Activated T-helper 1 cell treated with anti-CD3 and anti-CD28 coated beads, Interleukin-12 subunit alpha, Interleukin-12 subunit beta, Interleukin-2, Interleukin-4 antibody, amounts not matched to agents 30 ng/mL and 10 ng/mL and 1 ng/mL, durations not matched to agents 14 hours and 24 hours and 36 hours (primary cell): ENCODE results near the gene CNOT10. TPM values are rescaled to one million over a fixed set of nuclear protein-coding genes. Genes with fewer than 3 reads are reported as not detected.

ENCODE experiments used
- DNase-seq: peaks from one replicate; pipeline ENCODE4 v3.0.0; 2021; ENCODE audit warnings: low spot score
- H3K27ac Mint-ChIP-seq: one replicate; pipeline ENCODE4 v1.8.0; 2021; ENCODE audit warnings: mild to moderate bottlenecking, mixed read lengths
- H3K27me3 Mint-ChIP-seq: one replicate; pipeline ENCODE4 v1.8.0; 2022; ENCODE audit warnings: mild to moderate bottlenecking, moderate library complexity, mixed read lengths; ENCODE audit not compliant: insufficient read depth
- H3K36me3 Mint-ChIP-seq: one replicate; pipeline ENCODE4 v1.8.0; 2021; ENCODE audit warnings: low read depth, mixed read lengths
- H3K4me1 Mint-ChIP-seq: one replicate; pipeline ENCODE4 v1.8.0; 2021; ENCODE audit warnings: low read depth, mixed read lengths
- H3K4me3 Mint-ChIP-seq: one replicate; pipeline ENCODE4 v1.8.0; 2021; ENCODE audit warnings: mild to moderate bottlenecking, moderate library complexity, mixed read lengths
- H3K9me3 Mint-ChIP-seq: one replicate; pipeline ENCODE4 v1.8.0; 2021; ENCODE audit warnings: mixed read lengths
- intact Hi-C: fragments of 100-400 bp; cut with micrococcal nuclease; formaldehyde crosslinking; loops from one replicate; pipeline ENCODE4 v1.15.1; 2024
- total RNA-seq: library from RNA; stranded (reverse); gene quantifications from 2 replicates; pipeline ENCODE4 v1.2.3, GENCODE V29; 2022

CNOT10 gene
- total RNA-seq, 1 donor from 2014 or later, result 55.5 TPM

DNA sequence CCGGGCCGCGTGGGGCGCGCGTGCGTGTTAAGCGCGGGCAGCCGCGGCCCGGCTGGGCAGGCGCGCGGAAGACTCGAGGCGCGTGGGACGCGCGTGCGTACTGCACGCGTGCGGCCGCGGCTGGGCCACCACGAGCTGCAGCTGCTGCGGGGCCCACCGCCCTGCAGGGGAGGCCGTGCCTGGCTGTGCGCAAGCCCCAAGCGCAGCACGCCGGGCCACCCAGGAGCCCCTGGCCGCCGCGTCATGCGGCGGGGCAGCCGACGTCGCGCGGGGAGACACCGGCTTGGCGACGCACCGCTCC, 132.2 kb downstream of the CNOT10 start:
- Mint-ChIP-seq H3K4me3 (no peak overlapping the region), H3K27me3 (peaks cover 58% of the 10 kb centered on the region), H3K9me3 (no peaks in the 10 kb centered on the region), H3K4me1 (peaks cover 13% of the 10 kb centered on the region), H3K27ac (no peak overlapping the region), H3K36me3 (no peaks in the 10 kb centered on the region)
- DNase-seq, result no peak
- intact Hi-C loops, result loop anchor here (1.0 to 2.0 kb wide), 2 partner anchors 36 to 402 kb away; partner anchors contain the start of gene SUSD5

DNA sequence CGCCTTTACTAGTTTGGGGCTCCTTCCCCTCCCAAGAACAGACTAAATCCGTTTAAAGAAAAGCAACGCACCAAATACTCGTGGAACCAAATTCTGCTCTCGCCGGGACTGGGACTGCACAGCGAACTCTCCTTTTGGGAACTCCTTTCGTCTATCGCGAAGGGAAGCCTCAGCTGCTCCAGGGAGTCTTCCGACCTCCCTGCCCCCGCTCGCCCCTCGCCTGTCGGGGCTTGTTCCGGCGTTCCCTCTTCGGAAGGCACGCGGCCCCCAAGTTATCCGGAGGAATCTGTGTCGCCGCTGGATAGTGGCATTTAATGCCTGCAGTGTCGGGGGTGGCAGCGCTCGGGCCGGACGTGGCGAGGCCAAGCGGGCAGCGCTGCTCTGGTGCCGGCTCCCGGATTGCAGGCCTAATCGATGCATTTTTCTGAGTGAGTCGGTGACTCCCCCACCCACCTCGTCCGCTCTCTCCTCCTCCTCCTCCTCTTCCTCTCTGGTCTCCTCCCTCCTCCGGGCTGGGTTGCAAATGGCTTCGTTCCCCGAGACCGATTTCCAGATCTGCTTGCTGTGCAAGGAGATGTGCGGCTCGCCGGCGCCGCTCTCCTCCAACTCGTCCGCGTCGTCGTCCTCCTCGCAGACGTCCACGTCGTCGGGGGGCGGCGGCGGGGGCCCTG, 132.7 kb downstream of the CNOT10 start, which contains the start of gene TRIM71:
TRIM71 (plus strand) TSS at position 440 of the 671 bp plus-strand sequence; CDS start at position 524, 84 bp downstream.
- H3K27me3 Mint-ChIP-seq, result peaks cover 58% of the 10 kb centered on the region
- no peaks in the 10 kb centered on the region for H3K36me3 Mint-ChIP-seq
- intact Hi-C loops, result loop anchor here (1.0 to 2.0 kb wide), 2 partner anchors 36 to 401 kb away; partner anchors contain the start of gene SUSD5
- H3K4me3 Mint-ChIP-seq, result peak within 1 kb of the TSS; percentile 72
- H3K4me1 Mint-ChIP-seq, result peaks cover 13% of the 10 kb centered on the region
- DNase-seq, result peak; percentile 2
- peak within 1 kb of the TSS; percentile 84 for H3K27ac Mint-ChIP-seq
- no peaks in the 10 kb centered on the region for H3K9me3 Mint-ChIP-seq

DNA sequence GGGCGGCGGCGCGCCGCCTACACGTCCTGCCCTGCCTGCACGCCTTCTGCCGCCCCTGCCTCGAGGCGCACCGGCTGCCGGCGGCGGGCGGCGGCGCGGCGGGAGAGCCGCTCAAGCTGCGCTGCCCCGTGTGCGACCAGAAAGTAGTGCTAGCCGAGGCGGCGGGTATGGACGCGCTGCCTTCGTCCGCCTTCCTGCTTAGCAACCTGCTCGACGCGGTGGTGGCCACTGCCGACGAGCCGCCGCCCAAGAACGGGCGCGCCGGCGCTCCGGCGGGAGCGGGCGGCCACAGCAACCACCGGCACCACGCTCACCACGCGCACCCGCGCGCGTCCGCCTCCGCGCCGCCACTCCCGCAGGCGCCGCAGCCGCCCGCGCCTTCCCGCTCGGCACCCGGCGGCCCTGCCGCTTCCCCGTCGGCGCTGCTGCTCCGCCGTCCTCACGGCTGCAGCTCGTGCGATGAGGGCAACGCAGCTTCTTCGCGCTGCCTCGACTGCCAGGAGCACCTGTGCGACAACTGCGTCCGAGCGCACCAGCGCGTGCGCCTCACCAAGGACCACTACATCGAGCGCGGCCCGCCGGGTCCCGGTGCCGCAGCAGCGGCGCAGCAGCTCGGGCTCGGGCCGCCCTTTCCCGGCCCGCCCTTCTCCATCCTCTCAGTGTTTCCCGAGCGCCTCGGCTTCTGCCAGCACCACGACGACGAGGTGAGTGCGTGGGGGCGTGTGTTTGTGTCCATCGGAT, 133.4 kb downstream of the CNOT10 start:
- intact Hi-C loops, result no loop called here
- peaks cover 57% of the 10 kb centered on the region for H3K27me3 Mint-ChIP-seq
- H3K27ac Mint-ChIP-seq, result peak overlapping the region; percentile 45
- H3K4me1 Mint-ChIP-seq, result peaks cover 13% of the 10 kb centered on the region
- DNase-seq, result no peak
- H3K9me3 Mint-ChIP-seq, result no peaks in the 10 kb centered on the region
- peak overlapping the region; percentile 70 for H3K4me3 Mint-ChIP-seq
- no peaks in the 10 kb centered on the region for H3K36me3 Mint-ChIP-seq

DNA sequence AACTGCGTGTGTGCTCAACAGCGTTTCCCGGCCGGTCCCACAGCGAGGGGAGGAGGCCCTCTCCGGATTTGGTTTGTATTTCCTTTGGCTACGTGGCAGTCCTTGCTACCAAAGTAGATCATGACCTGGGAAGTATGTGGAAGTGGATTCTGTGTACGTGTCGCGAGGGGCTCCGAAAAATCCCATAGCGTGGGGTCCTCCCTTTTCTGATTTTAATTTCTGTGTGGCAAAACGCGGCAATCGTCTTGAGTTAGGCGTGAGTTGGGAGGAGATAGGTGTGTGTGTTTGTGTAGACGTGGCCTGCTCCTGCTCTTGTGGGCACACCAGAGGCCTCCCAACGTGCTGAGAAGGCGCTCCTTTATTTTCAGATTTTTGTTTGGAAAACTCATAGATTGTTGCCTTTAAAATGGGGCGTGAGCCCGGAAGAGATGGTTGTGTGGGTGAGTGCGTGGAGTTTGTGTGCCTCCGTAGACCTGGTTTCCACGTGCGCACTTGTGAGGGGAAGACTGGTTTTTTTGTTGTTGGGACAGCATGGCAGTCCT, 134.1 kb downstream of the CNOT10 start:
- Mint-ChIP-seq H3K27ac (peak overlapping the region; percentile 45), H3K9me3 (no peaks in the 10 kb centered on the region), H3K4me3 (peak overlapping the region; percentile 70), H3K36me3 (no peaks in the 10 kb centered on the region), H3K27me3 (peaks cover 52% of the 10 kb centered on the region), H3K4me1 (peaks cover 13% of the 10 kb centered on the region)
- no peak for DNase-seq
- intact Hi-C loops, result no loop called here

DNA sequence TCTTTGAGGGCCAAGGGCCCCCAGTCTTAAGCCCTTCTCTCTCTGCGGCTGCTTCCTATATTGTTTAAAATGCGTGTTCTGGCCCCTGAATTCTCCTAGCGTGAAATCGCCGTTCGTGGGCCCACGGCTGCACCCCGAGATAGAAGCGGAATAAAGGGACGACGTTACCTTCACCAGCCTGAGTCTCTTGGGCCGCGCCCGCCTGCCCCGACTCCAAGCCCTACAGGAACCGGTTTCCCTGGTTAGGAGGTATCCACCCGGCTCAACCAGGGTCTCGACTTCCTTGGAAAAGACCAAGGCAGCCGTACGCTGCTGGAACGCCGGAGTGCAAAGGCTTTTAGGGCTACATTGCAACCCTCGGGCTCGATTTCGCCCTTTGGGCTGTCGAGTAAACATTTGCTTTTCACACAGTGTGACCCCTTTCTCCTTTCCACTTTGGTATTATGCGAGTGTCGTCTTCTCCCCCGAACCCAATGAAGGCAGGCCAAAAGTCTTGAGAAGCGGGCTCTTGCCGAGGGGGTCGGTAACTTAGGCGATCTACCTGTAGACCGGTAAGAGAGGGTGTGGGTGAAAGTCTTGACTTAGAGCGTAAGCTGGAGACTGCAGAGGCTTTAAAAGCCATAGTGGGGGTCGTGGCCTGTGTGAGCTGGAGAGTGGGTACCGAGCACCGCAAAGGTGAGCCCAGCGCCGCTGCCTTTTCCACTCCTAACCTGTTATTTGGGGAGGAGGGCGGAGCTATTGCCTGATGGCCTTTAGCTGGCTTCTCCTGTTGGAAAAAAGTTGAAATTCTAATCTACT, 134.8 kb downstream of the CNOT10 start:
- intact Hi-C loops, result no loop called here
- H3K4me3 Mint-ChIP-seq, result no peak overlapping the region
- DNase-seq, result no peak
- peaks cover 9% of the 10 kb centered on the region for H3K4me1 Mint-ChIP-seq
- H3K27me3 Mint-ChIP-seq, result peaks cover 45% of the 10 kb centered on the region
- H3K27ac Mint-ChIP-seq, result no peak overlapping the region
- H3K9me3 Mint-ChIP-seq, result no peaks in the 10 kb centered on the region
- H3K36me3 Mint-ChIP-seq, result no peaks in the 10 kb centered on the region

DNA sequence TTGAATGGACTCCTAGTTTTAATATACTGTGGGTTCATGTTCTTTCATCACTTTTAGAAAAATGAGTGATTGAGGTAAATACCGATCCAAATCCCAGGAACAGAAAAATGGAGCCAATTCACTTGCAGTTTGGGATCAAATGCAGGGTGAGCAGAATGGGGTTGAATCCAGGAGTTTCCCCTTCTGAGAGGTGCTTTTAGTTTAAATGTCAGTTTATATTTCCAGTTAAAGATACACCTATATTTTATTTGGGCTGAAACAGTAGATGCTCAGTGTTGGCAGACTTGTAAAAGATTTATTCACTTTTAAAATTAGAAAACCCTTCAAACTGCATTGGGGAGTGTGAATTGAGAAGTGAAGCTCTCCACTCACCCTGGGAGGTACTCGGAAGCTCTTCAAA, 135.4 kb downstream of the CNOT10 start:
- intact Hi-C loops, result no loop called here
- Mint-ChIP-seq H3K4me1 (peaks cover 7% of the 10 kb centered on the region), H3K27me3 (peaks cover 43% of the 10 kb centered on the region), H3K9me3 (no peaks in the 10 kb centered on the region), H3K4me3 (no peak overlapping the region), H3K27ac (no peak overlapping the region), H3K36me3 (no peaks in the 10 kb centered on the region)
- no peak for DNase-seq

DNA sequence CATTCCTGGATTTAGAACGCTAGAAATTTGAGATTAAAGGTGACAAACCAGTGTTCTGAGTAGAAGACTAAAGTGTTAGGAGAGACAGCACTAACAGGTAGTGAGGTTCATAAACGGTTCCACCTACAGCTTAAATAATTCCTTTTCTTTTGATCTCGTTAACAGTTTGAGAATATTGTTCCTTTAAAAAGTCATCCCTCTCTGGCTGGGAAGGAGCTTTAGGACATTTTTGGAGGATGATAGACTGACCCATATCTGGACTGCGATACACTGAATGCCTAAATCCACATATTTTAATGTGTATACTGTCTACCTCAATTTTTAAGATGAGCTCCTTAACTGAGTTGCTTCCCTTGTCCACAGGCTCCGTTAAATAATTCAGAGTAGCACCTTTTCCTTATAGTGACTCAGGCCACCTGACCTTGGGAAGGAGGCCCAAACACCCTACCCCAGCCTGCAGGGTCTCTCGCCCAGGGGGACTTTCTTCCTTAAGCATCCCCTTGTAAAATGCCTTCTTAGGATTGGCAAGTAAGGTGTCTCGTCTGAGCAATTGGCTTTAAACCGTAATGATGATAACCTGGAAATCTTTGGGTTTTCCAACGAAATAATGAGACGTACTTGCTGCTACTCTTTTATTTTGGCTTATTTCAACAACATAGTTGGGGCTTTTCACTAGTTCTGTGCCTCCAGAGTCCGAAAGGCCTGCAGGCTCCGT, 136.1 kb downstream of the CNOT10 start:
- no peak for DNase-seq
- Mint-ChIP-seq H3K36me3 (no peaks in the 10 kb centered on the region), H3K27me3 (peaks cover 37% of the 10 kb centered on the region), H3K4me1 (peaks cover 7% of the 10 kb centered on the region), H3K4me3 (no peak overlapping the region), H3K9me3 (no peaks in the 10 kb centered on the region), H3K27ac (no peak overlapping the region)
- intact Hi-C loops, result no loop called here

DNA sequence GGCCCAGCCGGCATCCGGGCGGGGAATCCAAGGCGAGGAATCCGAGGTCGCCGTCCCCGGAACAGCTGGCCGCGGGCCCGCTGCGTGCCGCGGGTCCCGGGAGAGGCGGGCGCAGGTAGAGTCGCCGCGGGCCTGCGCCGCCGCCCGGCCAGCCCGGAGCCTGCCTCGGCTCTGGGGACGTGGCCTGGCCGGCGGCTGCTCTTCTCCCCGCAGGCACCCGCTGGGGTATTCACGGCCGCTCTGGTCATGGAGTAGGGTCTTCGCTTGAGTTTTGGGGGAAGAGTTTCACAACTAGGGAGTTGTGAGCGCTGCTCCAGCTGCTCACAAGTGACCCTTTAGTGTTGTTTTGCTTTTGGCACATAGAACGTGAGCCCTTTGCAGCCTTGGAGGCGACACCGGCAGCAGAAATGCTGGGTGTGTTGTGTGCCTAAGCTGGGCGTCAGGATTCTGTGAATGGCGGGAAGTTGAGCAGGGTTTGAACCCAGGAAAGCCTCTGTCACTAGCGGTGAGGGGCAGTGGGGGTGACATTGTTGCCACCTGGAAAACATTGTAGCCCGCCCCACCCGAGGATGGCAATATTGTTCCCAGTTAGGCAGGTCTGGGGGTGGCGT, 136.8 kb downstream of the CNOT10 start:
- peaks cover 33% of the 10 kb centered on the region for H3K27me3 Mint-ChIP-seq
- intact Hi-C loops, result no loop called here

DNA sequence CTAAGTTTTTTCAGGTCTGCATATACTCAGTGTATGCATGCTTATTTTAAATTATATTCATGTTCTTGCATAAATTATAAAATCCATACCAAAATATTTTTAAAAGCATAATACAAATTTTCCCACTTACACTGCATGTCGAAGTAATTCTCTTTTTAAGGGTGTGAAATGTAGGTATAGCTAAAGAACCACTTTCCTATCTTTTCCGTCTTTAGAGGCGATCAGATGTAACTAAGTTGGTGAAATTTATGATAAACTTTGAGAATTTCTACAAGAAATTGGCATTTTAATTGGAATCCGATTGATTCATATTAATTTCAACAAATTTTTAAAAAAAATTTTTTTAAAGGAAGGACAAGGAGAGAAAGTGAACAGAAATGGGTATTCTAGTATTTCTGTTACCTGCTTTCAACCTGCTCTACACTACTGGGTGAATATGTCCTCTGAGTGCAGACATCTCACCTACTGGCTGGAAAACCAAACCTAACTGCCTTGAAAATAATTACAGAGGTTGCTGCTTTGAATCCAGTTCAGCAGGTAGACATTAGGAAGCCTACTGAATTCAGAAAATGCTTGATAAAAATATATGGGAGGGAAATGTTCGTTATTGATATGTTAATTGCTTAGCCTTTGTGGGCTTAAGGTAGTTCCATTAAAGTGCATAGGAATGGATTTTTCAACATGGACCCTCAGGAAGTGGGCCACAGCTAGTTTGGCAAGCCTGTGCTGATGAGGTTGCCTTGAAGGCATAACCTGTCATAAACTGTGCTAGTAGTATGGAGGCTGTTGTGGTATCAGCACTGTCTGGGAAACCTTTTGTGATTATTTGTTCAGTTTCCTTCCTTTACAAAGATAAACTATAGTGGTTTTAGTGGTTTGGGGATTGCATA, 137.9 kb downstream of the CNOT10 start:
- Mint-ChIP-seq H3K4me1 (peaks cover 7% of the 10 kb centered on the region), H3K9me3 (no peaks in the 10 kb centered on the region), H3K27me3 (peaks cover 32% of the 10 kb centered on the region), H3K4me3 (no peak overlapping the region), H3K36me3 (no peaks in the 10 kb centered on the region), H3K27ac (no peak overlapping the region)
- no peak for DNase-seq
- intact Hi-C loops, result no loop called here

More for the DNA sequence above, 136.8 kb downstream of the CNOT10 start:
- no peak overlapping the region for H3K4me3 Mint-ChIP-seq
- no peaks in the 10 kb centered on the region for H3K36me3 Mint-ChIP-seq
- H3K27ac Mint-ChIP-seq, result no peak overlapping the region
- H3K4me1 Mint-ChIP-seq, result peaks cover 7% of the 10 kb centered on the region
- H3K9me3 Mint-ChIP-seq, result no peaks in the 10 kb centered on the region
- DNase-seq, result no peak
